HG02970 (cell line): ENCODE data around the gene PRX.
"Not testable (repeated sequence)": the region's sequence is repeated elsewhere in the genome, so short reads cannot be mapped to it uniquely, and the experiment has no call there.

ENCODE experiments used
- ATAC-seq: cut with Tn5 transposase; IDR thresholded peaks from one replicate; pipeline ENCODE4 v1.9.1; 2021; ENCODE audit warnings: mild to moderate bottlenecking, moderate library complexity, moderate number of reproducible peaks; ENCODE audit not compliant: unreplicated experiment, low FRiP score

The PRX gene

DNA sequence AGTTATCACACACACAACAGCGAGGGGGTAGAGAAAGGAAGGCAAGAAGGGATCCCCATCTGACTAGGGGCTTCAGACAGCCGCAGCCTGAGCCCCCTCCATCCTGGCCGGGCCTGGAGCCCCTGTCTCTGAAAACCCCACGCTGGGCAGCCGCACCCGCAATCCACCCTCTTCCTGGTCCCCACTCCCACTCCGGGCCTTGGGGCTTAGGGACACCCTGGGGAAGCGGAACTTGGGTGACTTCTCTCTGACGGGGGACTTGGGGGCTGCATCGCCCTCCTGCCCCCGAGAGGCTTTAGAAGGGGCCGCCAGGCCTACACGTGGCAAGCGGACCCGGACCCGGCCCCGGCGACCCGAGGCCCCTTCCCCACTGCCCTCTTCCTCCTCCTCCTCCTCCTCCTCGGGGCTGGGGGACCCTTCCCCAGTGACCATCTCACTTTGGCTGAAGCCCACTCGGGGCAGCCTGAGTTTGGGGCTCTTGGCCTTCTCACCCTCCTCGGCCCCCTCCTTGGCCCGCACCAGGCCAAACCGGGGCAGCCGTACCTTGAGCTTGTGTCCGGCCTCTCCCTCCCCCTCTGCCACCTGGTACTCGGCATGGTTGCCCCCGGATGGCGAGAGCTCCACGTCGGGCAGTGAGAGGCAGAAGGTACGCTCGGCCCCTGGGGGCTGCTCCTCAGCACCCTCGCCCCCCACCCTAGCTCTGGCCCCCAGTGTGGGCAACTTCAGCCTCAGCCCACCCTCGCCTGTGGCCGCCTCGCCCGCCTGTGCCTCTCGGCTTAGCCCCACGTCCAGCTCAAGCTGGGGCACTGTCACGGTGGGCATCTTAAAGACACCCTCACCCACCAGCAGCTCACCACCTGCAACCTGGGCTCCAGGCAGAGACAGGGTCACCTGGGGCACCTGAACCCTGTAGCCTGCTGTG, 19.0 kb downstream of the PRX start:
- ATAC-seq = no peak

DNA sequence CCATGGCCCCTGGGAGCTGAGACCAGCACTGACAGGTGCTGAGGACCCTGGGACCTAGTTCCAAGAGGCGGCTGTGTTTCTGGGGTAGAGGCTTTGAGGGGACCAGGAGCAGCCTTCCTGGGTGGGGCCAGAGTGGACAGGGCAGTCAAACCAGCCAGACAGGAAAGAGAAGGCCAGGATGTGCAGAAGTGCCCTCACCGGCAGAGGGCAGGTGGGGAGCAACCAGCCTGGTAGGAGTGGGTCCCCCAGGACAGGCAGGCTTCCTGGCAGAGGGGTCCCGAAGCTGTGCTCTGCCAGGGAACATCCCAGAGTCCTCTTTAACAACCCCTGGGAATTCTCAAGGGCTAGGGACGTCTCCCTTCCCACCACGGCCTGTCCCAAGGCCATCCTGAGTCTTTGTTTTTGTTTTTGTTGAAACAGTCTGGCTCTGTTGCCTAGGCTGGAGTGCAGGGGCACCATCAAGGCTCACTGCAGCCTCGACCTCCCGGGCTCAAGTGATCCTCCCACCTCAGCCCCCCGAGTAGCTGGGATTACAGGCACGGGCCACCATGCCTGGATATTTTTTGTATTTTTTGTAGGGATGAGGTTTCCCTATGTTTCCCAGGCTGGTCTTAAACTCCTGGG, 20.2 kb downstream of the PRX start:
- no peak for ATAC-seq

DNA sequence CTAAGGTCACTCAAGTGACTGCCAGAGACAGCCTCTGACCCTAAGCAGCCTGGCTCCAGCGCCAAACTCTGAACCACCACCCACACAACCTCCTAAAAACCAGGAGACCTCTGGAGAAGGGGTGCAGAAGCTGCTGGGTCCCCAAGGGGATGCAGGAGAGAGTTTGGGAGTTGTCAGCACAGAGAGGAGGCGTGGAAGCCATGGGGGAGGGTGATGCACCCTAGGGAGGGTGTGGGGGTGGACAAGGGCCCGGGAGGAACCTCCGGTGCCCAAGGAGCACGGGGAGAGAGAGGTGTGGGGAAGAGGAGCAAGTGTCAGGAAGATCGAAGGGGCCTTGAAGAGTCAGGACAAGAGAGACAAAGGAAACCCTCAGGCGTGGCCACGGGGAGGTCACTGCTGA, 21.1 kb downstream of the PRX start:
- ATAC-seq = no peak

DNA sequence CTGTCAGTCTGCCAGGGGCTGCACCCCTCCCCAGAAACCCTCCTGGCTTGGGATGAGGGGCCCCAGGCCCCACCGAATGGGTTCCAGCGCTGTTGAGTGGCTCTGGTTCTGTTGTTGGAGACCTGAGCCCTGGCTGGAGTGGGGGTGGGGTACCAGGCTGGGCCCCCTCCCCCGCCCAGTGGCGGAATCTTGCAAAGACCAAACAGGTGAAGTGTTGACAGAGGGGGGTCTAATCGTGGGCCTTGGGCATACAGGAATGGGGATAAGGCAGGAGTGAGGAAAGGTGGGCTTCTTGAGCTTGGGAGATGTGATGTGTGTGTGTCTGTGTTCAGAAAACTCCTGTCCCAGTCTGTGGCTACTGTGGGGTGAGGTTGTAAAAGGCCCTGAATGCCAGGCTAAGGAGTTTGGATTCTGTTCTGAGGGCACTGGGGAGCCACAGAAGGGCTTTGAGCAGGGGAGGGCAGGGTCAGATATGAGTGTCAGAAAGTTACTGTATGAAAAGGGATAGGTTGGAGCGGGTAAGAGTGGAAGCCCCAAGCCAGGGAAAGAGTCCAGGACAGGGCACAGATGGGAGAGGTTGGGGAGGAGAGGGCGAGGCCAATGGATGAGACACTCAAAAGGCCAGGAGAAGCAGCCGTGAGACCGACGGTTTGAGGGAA, 23.0 kb downstream of the PRX start, which contains the start of gene HIPK4:
Gene HIPK4 (minus strand): TSS at position 98 of the 659 bp plus-strand sequence. CDS start 279 bp downstream, outside the sequence.
- ATAC-seq = no peak

DNA sequence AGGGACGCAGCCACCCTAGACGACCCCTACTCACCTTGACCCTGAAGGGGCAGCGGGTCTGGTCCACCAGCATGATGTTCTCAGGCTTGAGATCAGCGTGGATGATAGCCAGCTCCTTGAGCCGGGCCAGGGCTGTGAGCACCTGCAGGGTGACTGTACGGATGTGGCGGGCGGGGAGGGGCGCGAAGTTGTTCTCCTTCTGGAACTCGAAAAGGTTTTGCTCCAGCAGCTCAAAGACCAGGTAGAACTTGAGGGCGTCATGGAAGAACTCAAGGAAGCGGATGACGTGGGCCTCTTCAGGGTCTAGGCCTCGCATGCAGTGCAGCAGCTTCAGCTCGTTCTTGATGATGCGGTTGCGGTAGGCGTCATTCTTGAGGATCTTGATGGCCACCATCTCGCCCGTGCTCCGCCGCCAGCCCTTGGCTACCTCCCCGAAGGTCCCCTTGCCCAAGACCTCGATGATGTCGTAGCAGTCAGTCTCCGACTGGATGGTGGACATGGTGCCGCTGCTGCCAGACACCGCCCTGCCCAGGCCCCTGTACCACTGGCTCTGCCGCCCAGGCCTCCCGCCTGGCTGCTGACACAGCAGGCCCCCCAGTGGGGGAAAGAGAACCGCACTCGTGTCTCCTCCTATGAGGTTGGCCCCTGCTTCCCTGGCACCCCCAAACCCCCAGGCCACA, 23.6 kb downstream of the PRX start:
- ATAC-seq = no peak

DNA sequence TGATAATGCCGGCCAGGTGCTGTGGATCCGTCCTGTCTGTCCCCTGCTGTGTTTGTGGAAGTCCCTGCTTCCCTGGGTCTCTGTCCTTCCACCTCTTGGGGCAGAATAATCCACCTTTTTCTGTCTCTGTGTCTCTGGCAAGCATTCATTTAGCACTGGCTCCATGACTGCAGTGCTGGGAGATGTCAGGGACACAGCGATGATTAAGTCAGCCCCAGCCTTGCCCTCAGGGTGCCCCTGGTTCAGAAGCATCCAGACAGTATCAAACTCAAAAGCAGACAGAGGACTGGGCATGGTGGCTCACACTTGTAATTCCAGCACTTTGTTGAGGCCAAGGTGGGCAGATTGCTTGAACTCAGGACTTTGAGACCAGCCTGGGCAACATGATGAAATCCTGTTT, 24.7 kb downstream of the PRX start:
- no peak for ATAC-seq

DNA sequence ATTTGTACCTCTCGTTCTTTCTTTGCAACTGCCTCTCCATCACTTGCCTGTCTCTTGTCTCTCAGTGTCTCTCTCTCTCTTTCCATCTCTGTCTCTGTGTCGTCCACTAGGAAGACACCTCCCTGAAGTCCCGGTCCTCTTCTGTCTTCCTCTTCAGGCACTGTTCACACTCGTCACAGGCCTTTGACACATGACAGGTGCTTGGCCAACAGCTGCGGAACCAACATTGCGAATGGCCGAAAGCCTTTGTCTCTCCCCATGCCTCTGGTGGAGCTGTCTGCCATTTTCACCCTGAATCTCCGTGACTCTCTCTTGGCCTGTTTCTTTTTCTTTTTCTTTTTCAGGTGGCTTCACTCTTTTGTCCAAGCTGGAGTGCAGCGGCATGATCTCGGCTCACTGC, 26.0 kb downstream of the PRX start:
- ATAC-seq = no peak

DNA sequence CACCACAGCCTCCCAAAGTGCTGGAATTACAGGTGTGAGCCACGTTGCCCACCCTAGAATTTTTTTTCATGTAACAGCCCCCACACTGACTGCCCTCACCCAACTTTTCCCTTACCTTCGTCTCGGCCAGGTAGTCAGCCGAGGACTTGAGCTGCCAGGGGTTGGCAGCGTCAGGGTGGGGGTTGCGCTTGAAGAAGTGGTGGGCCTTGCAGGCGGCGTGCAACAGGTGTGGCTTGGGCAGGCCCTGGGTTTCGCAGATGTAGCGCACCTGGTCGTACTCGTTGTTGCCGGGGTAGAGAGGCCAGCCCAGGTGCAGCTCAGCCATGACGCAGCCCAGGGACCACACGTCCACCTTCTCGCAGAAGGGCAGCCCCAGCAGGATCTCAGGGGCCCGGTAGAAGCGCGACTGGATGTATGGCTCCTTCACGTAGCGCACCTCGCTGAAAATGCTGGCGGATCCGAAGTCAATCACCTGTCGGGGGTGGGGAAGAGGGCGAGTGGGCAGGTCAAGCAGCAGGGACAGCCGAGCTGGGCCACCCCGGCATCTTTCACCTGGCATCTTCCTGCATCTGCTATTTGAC, 29.4 kb downstream of the PRX start:
- no peak for ATAC-seq

DNA sequence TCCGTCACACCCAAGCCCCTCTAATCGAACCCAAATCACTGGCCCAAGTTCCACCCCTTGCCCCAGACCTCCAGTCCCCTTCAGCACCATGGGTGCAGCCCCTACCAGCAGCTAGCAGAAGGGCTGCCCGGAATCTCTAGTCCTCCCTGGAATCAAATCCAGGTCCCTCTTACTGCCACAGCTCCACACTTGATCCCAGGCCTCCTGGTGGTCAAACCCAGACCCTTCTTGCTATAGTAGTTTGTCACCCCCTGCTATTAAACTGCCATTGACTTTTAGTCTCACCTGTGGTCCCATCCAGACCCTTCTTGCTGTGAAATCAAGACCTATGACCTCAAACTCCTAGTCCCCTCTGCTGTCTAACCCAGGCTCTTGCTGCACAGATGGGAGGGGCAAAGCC, 31.9 kb downstream of the PRX start:
- no peak for ATAC-seq

DNA sequence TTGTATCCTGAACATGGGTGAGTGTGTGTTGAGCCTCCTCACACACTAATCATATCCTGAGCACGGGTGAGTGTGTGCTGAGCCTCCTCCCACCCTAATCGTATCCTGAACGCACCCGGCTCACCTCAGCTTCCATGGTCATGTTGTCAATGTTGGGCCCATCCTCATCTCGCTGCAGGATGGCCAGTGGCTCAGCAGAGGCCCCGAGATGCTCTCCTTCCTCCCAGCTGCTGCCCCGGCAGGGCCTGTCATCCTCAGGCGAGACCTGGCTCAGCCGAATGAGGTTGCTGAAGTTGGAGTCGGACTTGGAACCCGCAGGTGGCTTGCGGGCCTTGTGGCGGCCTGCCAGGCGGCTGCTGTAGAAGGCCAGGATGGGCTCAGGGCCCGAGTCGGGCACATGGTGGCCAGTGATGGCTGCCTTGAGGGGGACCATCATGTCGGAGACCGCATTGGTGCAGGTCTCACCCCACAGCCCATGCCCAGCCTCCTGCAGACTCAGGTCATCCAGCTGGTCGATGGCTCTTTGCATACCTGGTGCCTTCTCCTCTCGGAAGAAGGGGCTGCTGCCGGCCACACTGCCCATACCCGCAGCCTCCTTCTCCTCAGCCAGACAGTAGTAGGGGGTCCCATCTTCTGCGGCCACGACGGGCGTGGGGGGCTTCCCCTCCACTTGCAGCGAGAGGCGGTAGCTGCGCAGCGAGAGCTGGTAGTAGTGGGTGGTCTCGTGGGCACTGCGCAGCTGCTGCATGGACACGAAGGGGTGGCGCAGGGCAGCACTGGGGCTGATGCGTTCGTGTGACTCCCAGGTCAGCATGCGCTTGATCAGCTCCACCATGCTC, 32.8 kb downstream of the PRX start:
- ATAC-seq = no peak

DNA sequence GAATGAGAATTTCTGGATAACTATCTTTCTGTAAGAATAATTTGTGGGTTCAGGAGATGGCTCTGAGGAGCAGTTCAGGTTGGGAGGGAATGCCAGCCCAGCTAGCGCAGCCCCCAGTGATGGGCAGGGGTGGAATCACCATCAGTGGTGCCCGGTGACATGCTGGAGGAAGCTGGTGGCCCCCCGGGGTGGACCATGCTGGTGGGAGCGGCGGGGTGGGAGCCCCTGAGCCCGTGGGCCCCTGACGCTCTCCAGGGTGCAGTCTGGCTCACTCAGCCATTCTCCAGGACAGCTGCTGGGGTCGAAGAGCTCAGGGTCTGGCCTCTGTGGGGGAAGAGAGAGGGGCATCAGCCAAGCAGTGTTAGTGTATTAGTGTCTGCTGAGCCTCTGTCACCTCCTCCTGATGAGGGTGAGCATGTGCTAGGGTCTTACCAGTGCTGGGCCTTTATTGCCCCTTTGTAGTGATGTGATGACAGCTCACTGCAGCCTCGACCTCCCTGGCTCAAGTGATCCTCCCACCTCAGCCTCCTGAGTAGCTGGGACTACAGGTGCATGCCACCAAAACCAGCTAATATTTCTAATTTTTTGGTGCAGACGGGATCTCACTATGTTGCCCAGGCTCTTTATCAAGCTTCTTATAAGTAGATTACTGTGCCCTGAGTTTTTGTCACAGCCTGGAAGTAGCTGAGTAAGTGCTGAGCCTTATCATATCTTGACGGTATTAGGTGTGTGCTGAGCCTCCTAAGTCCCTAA, 33.6 kb downstream of the PRX start:
- no peak for ATAC-seq

DNA sequence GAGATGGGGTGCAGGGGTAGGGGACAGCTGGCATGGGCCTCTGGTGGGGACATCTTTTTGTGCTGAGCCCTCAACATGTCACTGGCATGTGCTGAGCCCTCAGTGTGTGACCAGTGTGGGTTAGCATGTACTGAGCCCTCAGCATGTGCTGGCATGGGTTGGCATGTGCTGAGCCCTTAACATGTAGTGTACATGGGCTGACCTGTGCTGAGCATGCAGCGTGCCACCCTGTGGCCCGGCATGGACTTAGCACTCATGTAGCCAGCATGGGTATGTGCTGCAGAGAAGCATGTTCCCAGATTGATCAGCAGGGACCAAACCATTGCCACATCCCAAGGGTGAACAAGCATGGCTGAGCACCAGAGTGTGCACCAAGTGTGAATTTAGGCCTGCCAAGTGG, 34.7 kb downstream of the PRX start:
- no peak for ATAC-seq

DNA sequence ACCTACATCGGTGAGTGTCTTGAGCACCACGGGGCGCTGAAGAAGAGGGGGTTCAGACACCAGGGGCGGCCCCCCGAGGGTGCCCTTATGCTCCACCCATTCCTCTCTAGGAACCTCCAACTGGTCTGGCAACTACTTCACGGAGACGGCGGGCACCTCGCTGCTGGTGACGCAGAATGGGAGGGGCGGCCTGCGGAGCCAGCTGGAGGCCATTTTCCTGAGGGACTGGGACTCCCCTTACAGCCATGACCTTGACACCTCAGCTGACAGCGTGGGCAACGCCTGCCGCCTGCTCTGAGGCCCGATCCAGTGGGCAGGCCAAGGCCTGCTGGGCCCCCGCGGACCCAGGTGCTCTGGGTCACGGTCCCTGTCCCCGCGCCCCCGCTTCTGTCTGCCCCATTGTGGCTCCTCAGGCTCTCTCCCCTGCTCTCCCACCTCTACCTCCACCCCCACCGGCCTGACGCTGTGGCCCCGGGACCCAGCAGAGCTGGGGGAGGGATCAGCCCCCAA, 35.2 kb downstream of the PRX start:
- ATAC-seq = no peak

DNA sequence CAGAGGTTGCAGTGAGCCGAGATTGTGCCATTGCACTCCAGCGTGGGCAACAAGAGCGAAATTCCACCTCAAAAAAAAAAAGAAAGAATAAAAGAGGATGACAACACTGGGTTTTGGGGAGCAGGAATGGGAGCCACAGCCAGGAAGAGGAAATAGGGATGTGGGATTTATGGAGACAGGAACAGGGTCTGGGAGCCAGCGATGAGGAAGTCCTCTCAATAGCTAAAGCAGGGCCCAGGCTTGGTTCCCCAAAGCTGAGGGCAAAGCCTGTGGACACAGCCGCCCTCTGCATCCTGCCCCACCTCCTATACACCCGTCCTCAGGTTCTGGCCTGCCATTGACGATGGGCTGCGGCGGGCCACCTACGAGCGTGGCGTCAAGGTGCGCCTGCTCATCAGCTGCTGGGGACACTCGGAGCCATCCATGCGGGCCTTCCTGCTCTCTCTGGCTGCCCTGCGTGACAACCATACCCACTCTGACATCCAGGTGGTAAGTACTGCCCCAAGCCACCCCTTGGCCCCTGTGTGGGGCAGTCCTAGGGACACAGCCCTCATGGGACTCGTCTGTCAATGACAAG, 36.8 kb downstream of the PRX start:
- ATAC-seq = no peak

DNA sequence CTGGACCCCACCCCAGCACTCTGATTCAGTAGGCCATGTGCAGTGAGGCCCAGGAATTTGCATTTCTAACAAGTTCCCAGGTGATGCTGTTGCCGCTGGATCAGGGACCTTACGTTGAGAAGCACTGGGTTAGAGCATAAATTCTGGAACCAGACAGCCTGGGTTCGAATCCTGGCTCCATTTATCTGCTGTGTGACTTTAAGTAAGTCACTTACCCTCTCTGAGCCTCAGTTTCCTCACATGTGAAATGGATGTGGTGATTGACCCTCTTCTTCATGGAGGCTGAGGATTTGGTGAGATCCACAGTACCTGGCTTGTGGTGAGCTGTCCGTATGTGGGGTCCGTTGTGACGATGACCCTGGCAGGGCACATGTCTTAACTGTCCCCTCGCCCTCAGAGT, 39.1 kb downstream of the PRX start:
- no peak for ATAC-seq

DNA sequence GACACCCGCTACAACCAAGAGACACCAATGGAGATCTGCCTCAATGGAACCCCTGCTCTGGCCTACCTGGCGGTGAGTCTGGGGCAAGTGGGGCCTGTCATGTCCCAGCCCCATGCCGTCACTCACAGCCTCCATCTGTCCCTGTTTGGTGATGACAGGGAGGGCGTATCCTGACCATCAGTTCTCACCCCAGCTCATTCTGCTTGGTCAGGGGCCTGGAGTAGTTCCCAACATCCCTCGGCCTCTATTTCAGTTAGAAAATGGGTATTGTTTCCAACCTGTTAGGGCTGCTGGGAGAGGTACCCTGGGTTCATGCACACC, 41.4 kb downstream of the PRX start:
- ATAC-seq = no peak

DNA sequence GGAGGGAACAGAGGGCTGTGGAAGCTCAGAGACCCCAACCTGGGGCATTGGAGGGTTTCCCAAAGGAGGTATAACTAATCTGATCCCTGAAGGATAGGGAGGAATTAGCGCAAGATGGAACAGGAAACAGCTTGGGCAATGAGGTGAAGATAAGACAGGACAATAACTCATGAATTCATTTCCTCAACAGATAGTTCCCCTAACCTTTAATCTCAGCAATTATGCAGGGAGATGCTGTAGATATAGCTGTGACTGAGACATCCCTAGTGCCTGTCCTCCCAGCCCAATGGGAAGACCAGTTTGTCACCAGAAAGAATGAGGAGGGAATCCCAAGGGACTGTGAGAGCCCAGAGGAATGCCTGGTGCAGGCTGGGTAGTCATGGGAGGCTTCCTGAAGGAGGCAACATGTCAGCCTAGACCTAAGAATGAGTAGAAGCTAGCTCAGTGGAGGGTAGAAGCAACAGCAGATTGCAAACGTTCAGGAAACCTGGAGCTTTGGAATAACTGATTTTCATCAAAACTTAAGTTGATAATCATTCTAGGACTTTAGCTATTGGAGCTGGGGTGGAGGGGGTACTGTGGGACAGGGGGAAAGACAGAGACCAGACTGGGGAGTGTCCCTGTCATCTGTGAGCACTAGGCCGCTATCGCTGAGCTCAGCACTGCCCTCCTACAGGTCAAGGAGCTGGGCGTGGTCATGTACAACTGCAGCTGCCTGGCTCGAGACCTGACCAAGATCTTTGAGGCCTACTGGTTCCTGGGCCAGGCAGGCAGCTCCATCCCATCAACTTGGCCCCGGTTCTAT, 42.0 kb downstream of the PRX start:
- no peak for ATAC-seq

DNA sequence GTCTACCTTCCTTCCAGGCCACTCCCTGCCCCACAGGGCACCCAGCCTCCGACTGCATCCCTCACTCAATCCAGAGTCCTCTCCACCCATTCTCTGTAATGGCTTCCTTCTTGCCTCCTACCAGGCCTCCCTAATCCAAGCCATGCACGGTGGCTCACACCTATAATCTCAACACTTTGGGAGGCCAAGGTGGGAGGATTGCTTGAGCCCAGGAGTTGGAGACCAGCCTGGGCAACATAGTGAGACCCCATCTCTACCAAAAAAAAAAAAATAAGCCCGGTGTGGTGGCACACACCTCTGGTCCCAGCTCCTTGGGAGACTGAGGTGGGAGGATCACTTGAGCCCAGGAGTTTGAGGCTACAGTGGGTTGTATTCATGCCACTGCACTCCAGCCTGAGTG, 42.9 kb downstream of the PRX start:
- ATAC-seq = not testable (repeated sequence)
